ENCODE data around the gene TWF1.

Gene TWF1

GRCh38 chr12:43758728-43759563, 47.2 kb downstream of the TWF1 start, which contains the start of the genes IRAK4 and PUS7L (continued):
- TF ChIP-seq, protein P1, sequence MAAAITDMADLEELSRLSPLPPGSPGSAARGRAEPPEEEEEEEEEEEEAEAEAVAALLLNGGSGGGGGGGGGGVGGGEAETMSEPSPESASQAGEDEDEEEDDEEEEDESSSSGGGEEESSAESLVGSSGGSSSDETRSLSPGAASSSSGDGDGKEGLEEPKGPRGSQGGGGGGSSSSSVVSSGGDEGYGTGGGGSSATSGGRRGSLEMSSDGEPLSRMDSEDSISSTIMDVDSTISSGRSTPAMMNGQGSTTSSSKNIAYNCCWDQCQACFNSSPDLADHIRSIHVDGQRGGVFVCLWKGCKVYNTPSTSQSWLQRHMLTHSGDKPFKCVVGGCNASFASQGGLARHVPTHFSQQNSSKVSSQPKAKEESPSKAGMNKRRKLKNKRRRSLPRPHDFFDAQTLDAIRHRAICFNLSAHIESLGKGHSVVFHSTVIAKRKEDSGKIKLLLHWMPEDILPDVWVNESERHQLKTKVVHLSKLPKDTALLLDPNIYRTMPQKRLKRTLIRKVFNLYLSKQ (tag by site-specific recombination; IDR thresholded peaks at IDR 0.05; ENCODE audit: borderline replicate concordance) = no peak
- TF ChIP-seq ZNF561 (tag by site-specific recombination; IDR thresholded peaks at IDR 0.05; ENCODE audit: borderline replicate concordance) = 0 out of 2 replicates have a peak, but pooled peaks have one; percentile 42
- peak; percentile 38; the same call in 1 of the 2 replicates for TF ChIP-seq IKZF3 (tag by site-specific recombination; IDR thresholded peaks at IDR 0.05)
- no peak for TF ChIP-seq KLF17 (tag by site-specific recombination; IDR thresholded peaks at IDR 0.05)
- peak; percentile 63 for TF ChIP-seq ZBTB20 (tag by site-specific recombination; IDR thresholded peaks at IDR 0.05)
- no peak for TF ChIP-seq ZNF548 (tag by site-specific recombination; IDR thresholded peaks at IDR 0.05)
- no peak for TF ChIP-seq ZNF837 (tag by site-specific recombination; IDR thresholded peaks at IDR 0.05)
- TF ChIP-seq ZNF133 (tag by site-specific recombination; IDR thresholded peaks at IDR 0.05) = no peak
- TF ChIP-seq, protein P2, sequence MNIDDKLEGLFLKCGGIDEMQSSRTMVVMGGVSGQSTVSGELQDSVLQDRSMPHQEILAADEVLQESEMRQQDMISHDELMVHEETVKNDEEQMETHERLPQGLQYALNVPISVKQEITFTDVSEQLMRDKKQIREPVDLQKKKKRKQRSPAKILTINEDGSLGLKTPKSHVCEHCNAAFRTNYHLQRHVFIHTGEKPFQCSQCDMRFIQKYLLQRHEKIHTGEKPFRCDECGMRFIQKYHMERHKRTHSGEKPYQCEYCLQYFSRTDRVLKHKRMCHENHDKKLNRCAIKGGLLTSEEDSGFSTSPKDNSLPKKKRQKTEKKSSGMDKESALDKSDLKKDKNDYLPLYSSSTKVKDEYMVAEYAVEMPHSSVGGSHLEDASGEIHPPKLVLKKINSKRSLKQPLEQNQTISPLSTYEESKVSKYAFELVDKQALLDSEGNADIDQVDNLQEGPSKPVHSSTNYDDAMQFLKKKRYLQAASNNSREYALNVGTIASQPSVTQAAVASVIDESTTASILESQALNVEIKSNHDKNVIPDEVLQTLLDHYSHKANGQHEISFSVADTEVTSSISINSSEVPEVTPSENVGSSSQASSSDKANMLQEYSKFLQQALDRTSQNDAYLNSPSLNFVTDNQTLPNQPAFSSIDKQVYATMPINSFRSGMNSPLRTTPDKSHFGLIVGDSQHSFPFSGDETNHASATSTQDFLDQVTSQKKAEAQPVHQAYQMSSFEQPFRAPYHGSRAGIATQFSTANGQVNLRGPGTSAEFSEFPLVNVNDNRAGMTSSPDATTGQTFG (tag by site-specific recombination; IDR thresholded peaks at IDR 0.05; ENCODE audit: borderline replicate concordance) = no peak
- no peak for TF ChIP-seq HIC1 (tag by site-specific recombination; IDR thresholded peaks at IDR 0.05)
- TF ChIP-seq, protein P3, sequence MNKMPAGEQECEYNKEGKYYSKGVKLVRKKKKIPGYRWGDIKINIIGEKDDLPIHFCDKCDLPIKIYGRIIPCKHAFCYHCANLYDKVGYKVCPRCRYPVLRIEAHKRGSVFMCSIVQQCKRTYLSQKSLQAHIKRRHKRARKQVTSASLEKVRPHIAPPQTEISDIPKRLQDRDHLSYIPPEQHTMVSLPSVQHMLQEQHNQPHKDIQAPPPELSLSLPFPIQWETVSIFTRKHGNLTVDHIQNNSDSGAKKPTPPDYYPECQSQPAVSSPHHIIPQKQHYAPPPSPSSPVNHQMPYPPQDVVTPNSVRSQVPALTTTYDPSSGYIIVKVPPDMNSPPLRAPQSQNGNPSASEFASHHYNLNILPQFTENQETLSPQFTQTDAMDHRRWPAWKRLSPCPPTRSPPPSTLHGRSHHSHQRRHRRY (tag by site-specific recombination; IDR thresholded peaks at IDR 0.05) = no peak
- no peak for TF ChIP-seq ZNF354C (tag by site-specific recombination; IDR thresholded peaks at IDR 0.05; ENCODE audit: borderline replicate concordance, low read depth)
- TF ChIP-seq, protein P4, sequence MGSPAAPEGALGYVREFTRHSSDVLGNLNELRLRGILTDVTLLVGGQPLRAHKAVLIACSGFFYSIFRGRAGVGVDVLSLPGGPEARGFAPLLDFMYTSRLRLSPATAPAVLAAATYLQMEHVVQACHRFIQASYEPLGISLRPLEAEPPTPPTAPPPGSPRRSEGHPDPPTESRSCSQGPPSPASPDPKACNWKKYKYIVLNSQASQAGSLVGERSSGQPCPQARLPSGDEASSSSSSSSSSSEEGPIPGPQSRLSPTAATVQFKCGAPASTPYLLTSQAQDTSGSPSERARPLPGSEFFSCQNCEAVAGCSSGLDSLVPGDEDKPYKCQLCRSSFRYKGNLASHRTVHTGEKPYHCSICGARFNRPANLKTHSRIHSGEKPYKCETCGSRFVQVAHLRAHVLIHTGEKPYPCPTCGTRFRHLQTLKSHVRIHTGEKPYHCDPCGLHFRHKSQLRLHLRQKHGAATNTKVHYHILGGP (tag by site-specific recombination; IDR thresholded peaks at IDR 0.05) = no peak
- TF ChIP-seq, protein P5, sequence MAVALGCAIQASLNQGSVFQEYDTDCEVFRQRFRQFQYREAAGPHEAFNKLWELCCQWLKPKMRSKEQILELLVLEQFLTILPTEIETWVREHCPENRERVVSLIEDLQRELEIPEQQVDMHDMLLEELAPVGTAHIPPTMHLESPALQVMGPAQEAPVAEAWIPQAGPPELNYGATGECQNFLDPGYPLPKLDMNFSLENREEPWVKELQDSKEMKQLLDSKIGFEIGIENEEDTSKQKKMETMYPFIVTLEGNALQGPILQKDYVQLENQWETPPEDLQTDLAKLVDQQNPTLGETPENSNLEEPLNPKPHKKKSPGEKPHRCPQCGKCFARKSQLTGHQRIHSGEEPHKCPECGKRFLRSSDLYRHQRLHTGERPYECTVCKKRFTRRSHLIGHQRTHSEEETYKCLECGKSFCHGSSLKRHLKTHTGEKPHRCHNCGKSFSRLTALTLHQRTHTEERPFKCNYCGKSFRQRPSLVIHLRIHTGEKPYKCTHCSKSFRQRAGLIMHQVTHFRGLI (tag by site-specific recombination; IDR thresholded peaks at IDR 0.05) = peak; percentile 37; the same call in 1 of the 2 replicates
- TF ChIP-seq ZSCAN30 (tag by site-specific recombination; IDR thresholded peaks at IDR 0.05) = peak; percentile 71
- TF ChIP-seq ZNF114 (tag by site-specific recombination; IDR thresholded peaks at IDR 0.05) = no peak
- no peak for TF ChIP-seq ZNF549 (tag by site-specific recombination; IDR thresholded peaks at IDR 0.05)
- TF ChIP-seq GLI4 (tag by site-specific recombination; IDR thresholded peaks at IDR 0.05) = no peak
- peak; percentile 74; the same call in 1 of the 2 replicates for TF ChIP-seq ZXDB (tag by site-specific recombination; IDR thresholded peaks at IDR 0.05)
- TF ChIP-seq ZNF311 (tag by site-specific recombination; IDR thresholded peaks at IDR 0.05; ENCODE audit: borderline replicate concordance) = no peak
- TF ChIP-seq ELK4 (IDR thresholded peaks at IDR 0.05; ENCODE audit: borderline replicate concordance, low read depth, low read length) = no peak
- TF ChIP-seq TCF7L2 (IDR thresholded peaks at IDR 0.05; ENCODE audit: borderline replicate concordance, low read depth, low read length) = peak; percentile 41; the same call in 1 of the 2 replicates
- TF ChIP-seq ZNF792 (tag by site-specific recombination; IDR thresholded peaks at IDR 0.05) = no peak
- no peak for TF ChIP-seq BCL11A (tag by site-specific recombination; IDR thresholded peaks at IDR 0.05; ENCODE audit: low read depth)
